NCI-H1092 treated with DMSO at 0.1 percent for 48 hours (cell line): ENCODE results near the gene MYRIP.
"Not testable (repeated sequence)": the region's sequence is repeated elsewhere in the genome, so short reads cannot be mapped to it uniquely, and the experiment has no call there.

ENCODE experiments used
- DNase-seq: peaks from one replicate; lab custom pipeline; 2025; lab: John Stamatoyannopoulos, UW

The MYRIP gene

GRCh38 chr3:40042752-40043443 lies 233.5 kb downstream of the MYRIP start:
- peak; percentile 2 for DNase-seq

- peak; percentile 33 for DNase-seq
Observed at GRCh38 chr3:40043444-40043755, 234.0 kb downstream of the MYRIP start.

- DNase-seq = no peak
Observed at GRCh38 chr3:40044487-40044886, 235.1 kb downstream of the MYRIP start.

- no peak for DNase-seq
Observed at GRCh38 chr3:40045051-40045450, 235.6 kb downstream of the MYRIP start.

GRCh38 chr3:40046149-40046548 lies 236.7 kb downstream of the MYRIP start:
- DNase-seq = no peak

GRCh38 chr3:40047406-40047805 lies 238.0 kb downstream of the MYRIP start:
- no peak for DNase-seq

- DNase-seq = no peak
Observed at GRCh38 chr3:40053663-40054062, 244.3 kb downstream of the MYRIP start.

- no peak for DNase-seq
Observed at GRCh38 chr3:40054568-40055222, 245.3 kb downstream of the MYRIP start.

- no peak for DNase-seq
Observed at GRCh38 chr3:40055361-40055760, 246.0 kb downstream of the MYRIP start.

GRCh38 chr3:40055956-40056355 lies 246.5 kb downstream of the MYRIP start:
- DNase-seq = no peak

- DNase-seq = no peak
Observed at GRCh38 chr3:40057077-40057476, 247.7 kb downstream of the MYRIP start.

GRCh38 chr3:40057786-40058185 lies 248.4 kb downstream of the MYRIP start:
- DNase-seq = no peak

- DNase-seq = no peak
Observed at GRCh38 chr3:40068636-40069035, 259.2 kb downstream of the MYRIP start.

- DNase-seq = no peak
Observed at GRCh38 chr3:40070816-40071215, 261.4 kb downstream of the MYRIP start.

- DNase-seq = no peak
Observed at GRCh38 chr3:40071683-40072238, 262.4 kb downstream of the MYRIP start.

- no peak for DNase-seq
Observed at GRCh38 chr3:40073310-40074007, 264.1 kb downstream of the MYRIP start.

- not testable (repeated sequence) for DNase-seq
Observed at GRCh38 chr3:40077139-40077538, 267.7 kb downstream of the MYRIP start.

GRCh38 chr3:40077828-40078492 lies 268.6 kb downstream of the MYRIP start:
- DNase-seq = not testable (repeated sequence)

GRCh38 chr3:40078590-40078989 lies 269.2 kb downstream of the MYRIP start:
- no peak for DNase-seq

- no peak for DNase-seq
Observed at GRCh38 chr3:40079203-40079846, 269.9 kb downstream of the MYRIP start.

GRCh38 chr3:40079847-40080240 lies 270.4 kb downstream of the MYRIP start:
- no peak for DNase-seq

- DNase-seq = no peak
Observed at GRCh38 chr3:40083066-40083465, 273.7 kb downstream of the MYRIP start.
